Measurements from ENCODE around the gene ABCG4. TPM values are rescaled to one million over a fixed set of nuclear protein-coding genes. Genes with fewer than 3 reads are reported as not detected.

Gene ABCG4
- total and polyA plus RNA-seq, 2 donors from 2014 or later: 0.25 to 0.52 TPM

- H3K4me1 ChIP-seq (ENCODE audit: control insufficient read depth in 2 of 3, insufficient read depth in 2 of 3, low read depth in 1 of 3, low read length in 3 of 3): peaks cover 0 to 5% (median 2%) of the 10 kb centered on the region in 3 donors
Measured at GRCh38 chr11:119168471-119169281, 19.8 kb downstream of the ABCG4 start, which contains the start of gene NLRX1. Gene NLRX1, plus strand, starts transcription at chr11:119168725. Its CDS starts 2,679 bp downstream, at chr11:119171404.

GRCh38 chr11:119169282-119169719, 20.4 kb downstream of the ABCG4 start:
- intact Hi-C loops (cut with DNase I): no loop called here
- peak in 3 of 5 donors; percentile 33 to 73 (median 58) for DNase-seq
- FAIRE-seq: no peak

More at GRCh38 chr11:119168471-119169281, 19.8 kb downstream of the ABCG4 start, which contains the start of gene NLRX1:
- no peak for FAIRE-seq
- Histone ChIP-seq H3K9ac (ENCODE audit: low read length in 3 of 3) (peak within 1 kb of the TSS; percentile 29 to 96 (median 89)), H3K4me3 (ENCODE audit: low read length in 3 of 3) (peak within 1 kb of the TSS; percentile 51 to 81 (median 76)), H3K27ac (ENCODE audit: low read depth in 2 of 2, low read length in 2 of 2) (peak within 1 kb of the TSS; percentile 84 to 86), H3K36me3 (ENCODE audit: control insufficient read depth in 2 of 3, insufficient read depth in 3 of 3, low read length in 3 of 3) (no peaks in the 10 kb centered on the region), H3K9me3 (ENCODE audit: control insufficient read depth in 2 of 3, insufficient read depth in 1 of 3, low read length in 3 of 3) (no peaks in the 10 kb centered on the region), H3K27me3 (ENCODE audit: control insufficient read depth, insufficient read depth, low read length) (no peaks in the 10 kb centered on the region)
- TF ChIP-seq CTCF (IDR thresholded peaks at IDR 0.05; ENCODE audit: borderline replicate concordance, extremely low read depth, insufficient read depth): peak; percentile 74
- intact Hi-C loops (cut with DNase I): no loop called here
- DNase-seq: peak; percentile 88 to 93 (median 92)

GRCh38 chr11:119172513-119172912, 23.7 kb downstream of the ABCG4 start:
- H3K27ac ChIP-seq (ENCODE audit: low read depth in 2 of 2, low read length in 2 of 2): no peak overlapping the region
- DNase-seq (no peak), FAIRE-seq (no peak)
- H3K9me3 ChIP-seq (ENCODE audit: control insufficient read depth in 2 of 3, insufficient read depth in 1 of 3, low read length in 3 of 3): no peaks in the 10 kb centered on the region
- H3K9ac ChIP-seq (ENCODE audit: low read length in 3 of 3): no peak overlapping the region
- intact Hi-C loops (cut with DNase I): no loop called here
- no peak for TF ChIP-seq CTCF (IDR thresholded peaks at IDR 0.05; ENCODE audit: borderline replicate concordance, extremely low read depth, insufficient read depth)
- peaks cover 0 to 2% (median 0%) of the 10 kb centered on the region in 3 donors for H3K36me3 ChIP-seq (ENCODE audit: control insufficient read depth in 2 of 3, insufficient read depth in 3 of 3, low read length in 3 of 3)
- no peak overlapping the region for H3K4me3 ChIP-seq (ENCODE audit: low read length in 3 of 3)
- no peaks in the 10 kb centered on the region for H3K27me3 ChIP-seq (ENCODE audit: control insufficient read depth, insufficient read depth, low read length)
- peaks cover 0 to 5% (median 2%) of the 10 kb centered on the region in 3 donors for H3K4me1 ChIP-seq (ENCODE audit: control insufficient read depth in 2 of 3, insufficient read depth in 2 of 3, low read depth in 1 of 3, low read length in 3 of 3)

More at GRCh38 chr11:119169282-119169719, 20.4 kb downstream of the ABCG4 start:
- no peaks in the 10 kb centered on the region for H3K9me3 ChIP-seq (ENCODE audit: control insufficient read depth in 2 of 3, insufficient read depth in 1 of 3, low read length in 3 of 3)
- peaks cover 0 to 2% (median 0%) of the 10 kb centered on the region in 3 donors for H3K36me3 ChIP-seq (ENCODE audit: control insufficient read depth in 2 of 3, insufficient read depth in 3 of 3, low read length in 3 of 3)
- H3K4me3 ChIP-seq (ENCODE audit: low read length in 3 of 3): peak overlapping the region; percentile 51 to 81 (median 76)
- TF ChIP-seq CTCF (IDR thresholded peaks at IDR 0.05; ENCODE audit: borderline replicate concordance, extremely low read depth, insufficient read depth): no peak
- peak overlapping the region; percentile 84 to 86 for H3K27ac ChIP-seq (ENCODE audit: low read depth in 2 of 2, low read length in 2 of 2)
- H3K9ac ChIP-seq (ENCODE audit: low read length in 3 of 3): peak overlapping the region; percentile 29 to 96 (median 89)
- H3K27me3 ChIP-seq (ENCODE audit: control insufficient read depth, insufficient read depth, low read length): no peaks in the 10 kb centered on the region
- peaks cover 0 to 5% (median 2%) of the 10 kb centered on the region in 3 donors for H3K4me1 ChIP-seq (ENCODE audit: control insufficient read depth in 2 of 3, insufficient read depth in 2 of 3, low read depth in 1 of 3, low read length in 3 of 3)
